SK-N-SH (cell line): Measurements from ENCODE around the gene PRKAG1. TPM values are rescaled to one million over a fixed set of nuclear protein-coding genes. Genes with fewer than 3 reads are reported as not detected.

Experiments used
- CTCF ChIA-PET: fragments of 300-600, 350-600 bp; formaldehyde crosslinking; extraction: SDS; loops from one replicate; lab custom pipeline; 2021; lab: Yijun Ruan, JAX
- POLR2A ChIA-PET: fragments of 350-600 bp; sonication (Branson Sonifier 250); formaldehyde crosslinking; extraction: SDS; loops from one replicate; lab custom pipeline; 2020; ENCODE audit warnings: antibody characterized with exemption, inconsistent platforms; lab: Yijun Ruan, JAX
- DNase-seq: peaks from one replicate; pipeline ENCODE4 v3.0.0; 2012
- H2AFZ ChIP-seq: fragments of 200-600 bp; sonication (generic); 2 replicates; pipeline ENCODE4 v1.8.1; 2016; ENCODE audit warnings: antibody characterized with exemption, mild to moderate bottlenecking, low read depth
- H3F3A ChIP-seq: fragments of 200-600 bp; sonication (generic); replicated peaks from 2 replicates; pipeline ENCODE3; 2016; ENCODE audit warnings: antibody characterized with exemption, mild to moderate bottlenecking; ENCODE audit not compliant: insufficient read depth
- H3K27ac ChIP-seq, 2 experiments: fragments of 200-500 bp in 1 of 2; fragments of 200-600 bp in 1 of 2; sonication (Bioruptor generic) in 1 of 2; sonication (generic), shearing (Covaris generic) in 1 of 2; 2 replicates each; pipeline versions ENCODE4 v1.5.1 to v1.6.1; 2014 to 2016; ENCODE audit warnings: low read depth in 2 of 2, inconsistent platforms in 1 of 2, low read length in 1 of 2, mild to moderate bottlenecking in 1 of 2, mixed read lengths in 1 of 2
- H3K27me3 ChIP-seq: fragments of 200-600 bp; sonication (generic), shearing (Covaris generic); 2 replicates; pipeline ENCODE4 v1.6.1; 2016; ENCODE audit warnings: mixed run types; ENCODE audit not compliant: insufficient read depth
- H3K36me3 ChIP-seq, 2 experiments: fragments of 200-500 bp in 1 of 2; fragments of 200-600 bp in 1 of 2; sonication (Bioruptor generic) in 1 of 2; sonication (generic) in 1 of 2; replicated peaks in 1 of 2; 2 replicates each; pipeline versions ENCODE3 to v1.5.1; 2014 to 2016; ENCODE audit warnings: low read length in 1 of 2, mild to moderate bottlenecking in 1 of 2; ENCODE audit not compliant: insufficient read depth in 2 of 2, control insufficient read depth in 1 of 2
- H3K4me1 ChIP-seq, 2 experiments: fragments of 200-500 bp in 1 of 2; fragments of 200-600 bp in 1 of 2; sonication (Bioruptor generic) in 1 of 2; sonication (generic), shearing (Covaris generic) in 1 of 2; 2 replicates each; pipeline versions ENCODE4 v1.5.1 to v1.6.1; 2014 to 2016; ENCODE audit warnings: low read depth in 1 of 2, low read length in 1 of 2, mixed run types in 1 of 2; ENCODE audit not compliant: insufficient read depth in 2 of 2, control insufficient read depth in 1 of 2
- H3K4me2 ChIP-seq: fragments of 200-600 bp; sonication (generic), shearing (Covaris generic); 2 replicates; pipeline ENCODE4 v1.6.1; 2017; ENCODE audit warnings: mixed run types
- H3K4me3 ChIP-seq, 2 experiments: fragments of 200-500 bp in 1 of 2; fragments of 200-600 bp in 1 of 2; sonication (Bioruptor generic) in 1 of 2; sonication (generic), shearing (Covaris generic) in 1 of 2; 2 replicates each; pipeline versions ENCODE4 v1.5.1 to v1.8.1; 2014 to 2016; ENCODE audit warnings: low read depth in 2 of 2, inconsistent platforms in 1 of 2, low read length in 1 of 2, mild to moderate bottlenecking in 1 of 2, mixed read lengths in 1 of 2, moderate library complexity in 1 of 2
- H3K79me2 ChIP-seq: fragments of 200-600 bp; sonication (generic); 2 replicates; pipeline ENCODE4 v1.8.1; 2017; ENCODE audit warnings: mild to moderate bottlenecking; ENCODE audit not compliant: insufficient read depth
- H3K9ac ChIP-seq: fragments of 200-600 bp; sonication (generic); 2 replicates; pipeline ENCODE4 v1.6.1; 2017; ENCODE audit warnings: mixed run types
- H3K9me2 ChIP-seq: fragments of 200-600 bp; sonication (generic); 2 replicates; pipeline ENCODE4 v1.6.1; 2017; ENCODE audit warnings: mixed run types
- H3K9me3 ChIP-seq: fragments of 200-600 bp; sonication (generic); 2 replicates; pipeline ENCODE4 v1.6.1; 2017; ENCODE audit warnings: mixed run types, mild to moderate bottlenecking, moderate library complexity
- H4K20me1 ChIP-seq: fragments of 200-600 bp; sonication (generic); 2 replicates; pipeline ENCODE4 v1.6.1; 2017; ENCODE audit warnings: mild to moderate bottlenecking, mixed run types; ENCODE audit not compliant: insufficient read depth
- EP300 ChIP-seq, 2 experiments: IDR thresholded peaks; 2 replicates each; pipeline versions ENCODE4 v1.4.0 to v1.6.1; 2012; ENCODE audit warnings: borderline replicate concordance in 1 of 2, low read depth in 1 of 2, low read length in 1 of 2
- EZH2phosphoT487 ChIP-seq: fragments of 200-600 bp; sonication (generic); IDR thresholded peaks from 2 replicates; pipeline ENCODE4 v1.6.1; 2017; ENCODE audit warnings: low read depth, mixed run types, mild to moderate bottlenecking, antibody characterized with exemption, moderate library complexity, borderline replicate concordance
- FOSL2 ChIP-seq: IDR thresholded peaks from 2 replicates; pipeline ENCODE4 v1.4.0; 2012; ENCODE audit warnings: low read depth, mild to moderate bottlenecking, moderate library complexity, borderline replicate concordance
- FOXJ3 ChIP-seq: sonication (generic); formaldehyde crosslinking; IDR thresholded peaks from 2 replicates; pipeline ENCODE4 v1.5.1; 2020; ENCODE audit warnings: mild to moderate bottlenecking, missing genetic modification reagents
- FOXM1 ChIP-seq: IDR thresholded peaks from 2 replicates; pipeline ENCODE4 v1.4.0; 2012; ENCODE audit warnings: low read depth, mild to moderate bottlenecking
- GABPA ChIP-seq: IDR thresholded peaks from 2 replicates; pipeline ENCODE4 v1.4.0; 2012; ENCODE audit warnings: low read depth, mild to moderate bottlenecking
- GATA2 ChIP-seq: sonication (generic); formaldehyde crosslinking; IDR thresholded peaks from 2 replicates; pipeline ENCODE4 v1.5.0; 2020; ENCODE audit warnings: mild to moderate bottlenecking, missing genetic modification reagents
- JUND ChIP-seq: IDR thresholded peaks from 2 replicates; pipeline ENCODE4 v1.4.0; 2012
- MXI1 ChIP-seq: IDR thresholded peaks from 2 replicates; pipeline ENCODE4 v1.6.1; 2012; ENCODE audit warnings: mild to moderate bottlenecking, low read depth, low read length, improper control_type of control experiment
- NRF1 ChIP-seq: IDR thresholded peaks from 2 replicates; pipeline ENCODE4 v1.6.1; 2012; ENCODE audit warnings: low read depth, mild to moderate bottlenecking, low read length
- RAD21 ChIP-seq: IDR thresholded peaks from 2 replicates; pipeline ENCODE4 v1.6.1; 2012; ENCODE audit warnings: mild to moderate bottlenecking, low read length
- RFX5 ChIP-seq: IDR thresholded peaks from 2 replicates; pipeline ENCODE4 v1.6.1; 2012; ENCODE audit warnings: mild to moderate bottlenecking, improper control_type of control experiment, low read length
- RXRA ChIP-seq: IDR thresholded peaks from 2 replicates; pipeline ENCODE4 v1.4.0; 2012; ENCODE audit warnings: low read depth, mild to moderate bottlenecking, borderline replicate concordance
- SMC3 ChIP-seq: IDR thresholded peaks from 2 replicates; pipeline ENCODE4 v1.6.1; 2012; ENCODE audit warnings: low read depth, low read length, improper control_type of control experiment
- TAF1 ChIP-seq: IDR thresholded peaks from 2 replicates; pipeline ENCODE4 v1.6.1; 2012; ENCODE audit warnings: low read depth, mild to moderate bottlenecking, low read length, moderate library complexity, borderline replicate concordance
- TCF12 ChIP-seq: IDR thresholded peaks from 2 replicates; pipeline ENCODE4 v1.4.0; 2012
- ZBTB33 ChIP-seq: IDR thresholded peaks from 2 replicates; pipeline ENCODE4 v1.4.0; 2012; ENCODE audit warnings: low read depth, borderline replicate concordance
- polyA plus RNA-seq, 3 experiments: library from polyadenylated mRNA; depleted of rRNA; stranded (reverse); fragments of >200 nt; gene quantifications; 2 replicates each; pipeline ENCODE4 v1.2.3, GENCODE V29; 2012
- TF ChIP-seq, protein P1 (sequence below): fragments of 200-600 bp; sonication (generic); IDR thresholded peaks from 2 replicates; pipeline ENCODE4 v1.6.1; 2017; ENCODE audit warnings: antibody characterized with exemption, mild to moderate bottlenecking, moderate library complexity

The PRKAG1 gene
- polyA plus RNA-seq, 1 of the 3 experiments (the other 2 are of a cell fraction): 75.1 TPM

DNA sequence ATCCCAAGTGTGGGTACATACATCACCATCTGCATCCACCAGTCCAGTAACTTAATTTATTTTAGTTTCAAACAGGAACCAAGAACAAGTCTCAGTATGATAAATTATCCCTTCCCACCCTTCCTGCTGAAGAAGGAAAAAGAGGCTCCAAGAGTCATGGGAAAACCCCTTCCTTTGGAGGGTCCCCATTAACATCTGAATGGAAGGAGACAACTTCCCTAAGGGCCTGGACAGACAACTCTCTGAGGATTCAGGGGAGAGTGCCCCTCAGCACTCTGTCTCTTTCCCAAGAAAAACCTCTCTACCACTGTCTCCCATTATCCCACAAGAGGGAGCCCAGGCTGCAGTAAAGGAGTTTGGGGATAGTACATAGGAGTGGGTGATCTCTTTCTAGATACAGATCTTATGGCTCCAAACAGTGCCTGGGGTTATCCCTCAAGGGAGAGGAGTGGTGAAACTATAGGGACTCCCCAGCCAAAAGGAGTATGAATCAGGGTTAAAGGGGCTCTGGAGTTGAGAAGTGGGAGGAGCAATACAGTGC lies 53.2 kb downstream of the PRKAG1 start:
- H4K20me1 ChIP-seq: no peaks in the 10 kb centered on the region
- peaks cover 27% of the 10 kb centered on the region; the same call in 1 of the 2 replicates for H3K27me3 ChIP-seq
- H3K9ac ChIP-seq: no peak overlapping the region
- H3K27ac ChIP-seq: no peak overlapping the region
- no peak overlapping the region for H2AFZ ChIP-seq
- TF ChIP-seq RAD21 (peak; percentile 47), JUND (no peak), EZH2phosphoT487 (no peak), MXI1 (no peak), GATA2 (CRISPR knock-in tag) (no peak), SMC3 (peak; percentile 17; the same call in 1 of the 2 replicates), ZBTB33 (no peak), FOSL2 (no peak), RFX5 (no peak)
- TF ChIP-seq, protein P1, sequence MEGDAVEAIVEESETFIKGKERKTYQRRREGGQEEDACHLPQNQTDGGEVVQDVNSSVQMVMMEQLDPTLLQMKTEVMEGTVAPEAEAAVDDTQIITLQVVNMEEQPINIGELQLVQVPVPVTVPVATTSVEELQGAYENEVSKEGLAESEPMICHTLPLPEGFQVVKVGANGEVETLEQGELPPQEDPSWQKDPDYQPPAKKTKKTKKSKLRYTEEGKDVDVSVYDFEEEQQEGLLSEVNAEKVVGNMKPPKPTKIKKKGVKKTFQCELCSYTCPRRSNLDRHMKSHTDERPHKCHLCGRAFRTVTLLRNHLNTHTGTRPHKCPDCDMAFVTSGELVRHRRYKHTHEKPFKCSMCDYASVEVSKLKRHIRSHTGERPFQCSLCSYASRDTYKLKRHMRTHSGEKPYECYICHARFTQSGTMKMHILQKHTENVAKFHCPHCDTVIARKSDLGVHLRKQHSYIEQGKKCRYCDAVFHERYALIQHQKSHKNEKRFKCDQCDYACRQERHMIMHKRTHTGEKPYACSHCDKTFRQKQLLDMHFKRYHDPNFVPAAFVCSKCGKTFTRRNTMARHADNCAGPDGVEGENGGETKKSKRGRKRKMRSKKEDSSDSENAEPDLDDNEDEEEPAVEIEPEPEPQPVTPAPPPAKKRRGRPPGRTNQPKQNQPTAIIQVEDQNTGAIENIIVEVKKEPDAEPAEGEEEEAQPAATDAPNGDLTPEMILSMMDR: peak; percentile 51
- TF ChIP-seq, all 33 proteins: peak for 3
- H3K36me3 ChIP-seq: no peaks in the 10 kb centered on the region
- H3K4me1 ChIP-seq: peaks cover 0 to 4% of the 10 kb centered on the region in 2 experiments; a peak in 1 of 4 replicates
- no peaks in the 10 kb centered on the region for H3K79me2 ChIP-seq
- ChIA-PET POLR2A (no interaction called here), CTCF (interaction anchor here (1.1 to 32.2 kb wide), 3 partner anchors 20 to 30 kb away, joined by 3 to 935 read pairs (median 3); partner anchors contain the start of genes DDN and WNT1)
- DNase-seq: peak; percentile 38
- H3F3A ChIP-seq: no peaks in the 10 kb centered on the region
- H3K9me2 ChIP-seq: no peaks in the 10 kb centered on the region
- no peak overlapping the region for H3K4me3 ChIP-seq
- H3K4me2 ChIP-seq: no peak overlapping the region
- no peaks in the 10 kb centered on the region for H3K9me3 ChIP-seq

GRCh38 chr12:48961801-48962200 lies 56.8 kb downstream of the PRKAG1 start:
- Histone ChIP-seq H4K20me1 (no peaks in the 10 kb centered on the region), H3K4me3 (no peak overlapping the region), H3F3A (peaks cover 4% of the 10 kb centered on the region)
- DNase-seq: no peak
- no peak for TF ChIP-seq RAD21
- TF ChIP-seq TCF12: no peak
- no peak for TF ChIP-seq GATA2 (CRISPR knock-in tag)
- no peak for TF ChIP-seq TAF1
- TF ChIP-seq RFX5: no peak
- no peak for TF ChIP-seq FOSL2
- TF ChIP-seq FOXJ3 (CRISPR knock-in tag): no peak
- no peak for TF ChIP-seq FOXM1
- no peak for TF ChIP-seq EP300 (IDR thresholded peaks at IDR 0.05; ENCODE audit: borderline replicate concordance in 1 of 2, low read depth in 1 of 2, low read length in 1 of 2)
- TF ChIP-seq RXRA: no peak
- no peak for TF ChIP-seq GABPA
- no peak for TF ChIP-seq NRF1
- TF ChIP-seq, all 33 proteins: peak for 0
- POLR2A ChIA-PET: no interaction called here
- Histone ChIP-seq H3K9ac (no peak overlapping the region), H3K4me1 (peaks cover 3 to 4% of the 10 kb centered on the region in 2 experiments; a peak in 2 of 4 replicates), H3K9me2 (no peaks in the 10 kb centered on the region), H3K36me3 (no peaks in the 10 kb centered on the region), H3K79me2 (peaks cover 5% of the 10 kb centered on the region), H3K27me3 (peaks cover 15% of the 10 kb centered on the region; the same call in 1 of the 2 replicates), H3K27ac (no peak overlapping the region), H2AFZ (no peak overlapping the region), H3K4me2 (no peak overlapping the region), H3K9me3 (no peaks in the 10 kb centered on the region)
- CTCF ChIA-PET: interaction anchor here (0.6 to 32.2 kb wide), 3 partner anchors 30 to 59 kb away, joined by 3 to 935 read pairs (median 3); partner anchors contain the start of genes DDN and WNT1
